A673 (cell line): ENCODE results near the gene IRF2.

Source experiments
- EZH2 ChIP-seq: fragments of 200-600 bp; sonication (generic); IDR thresholded peaks from 2 replicates; pipeline ENCODE4 v1.6.1; 2017; ENCODE audit warnings: borderline replicate concordance, low read depth, mild to moderate bottlenecking, mixed read lengths, antibody characterized with exemption, low read length; ENCODE audit not compliant: poor library complexity, severe bottlenecking
- TF ChIP-seq, protein P1 (sequence below): fragments of 300-800, 200-600 bp; sonication (generic); conservative IDR thresholded peaks from 2 replicates; pipeline ENCODE4 v1.5.1; 2017; ENCODE audit warnings: low read depth, mild to moderate bottlenecking, antibody characterized with exemption, low read length, moderate library complexity, mixed read lengths

DNA sequence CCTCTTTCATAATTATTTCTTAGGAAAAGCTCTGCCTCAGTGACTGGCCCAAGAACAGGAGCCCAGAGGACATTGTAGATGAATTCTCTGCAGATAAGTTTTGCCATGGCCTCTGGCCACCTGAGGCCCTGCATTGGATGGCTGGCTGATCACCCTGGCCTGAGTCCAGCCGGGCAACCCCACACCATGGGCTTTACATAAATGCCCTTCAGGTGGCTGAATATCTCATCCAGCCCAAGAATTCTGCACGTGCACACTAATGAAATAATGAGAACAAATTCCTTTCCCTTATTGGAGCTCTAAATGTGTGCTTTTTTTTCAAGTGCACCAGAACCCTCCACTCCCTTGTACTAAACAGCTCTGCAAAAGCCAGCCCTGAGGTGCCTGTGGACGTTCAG is 65.7 kb downstream of the IRF2 start:
- TF ChIP-seq, protein P1, sequence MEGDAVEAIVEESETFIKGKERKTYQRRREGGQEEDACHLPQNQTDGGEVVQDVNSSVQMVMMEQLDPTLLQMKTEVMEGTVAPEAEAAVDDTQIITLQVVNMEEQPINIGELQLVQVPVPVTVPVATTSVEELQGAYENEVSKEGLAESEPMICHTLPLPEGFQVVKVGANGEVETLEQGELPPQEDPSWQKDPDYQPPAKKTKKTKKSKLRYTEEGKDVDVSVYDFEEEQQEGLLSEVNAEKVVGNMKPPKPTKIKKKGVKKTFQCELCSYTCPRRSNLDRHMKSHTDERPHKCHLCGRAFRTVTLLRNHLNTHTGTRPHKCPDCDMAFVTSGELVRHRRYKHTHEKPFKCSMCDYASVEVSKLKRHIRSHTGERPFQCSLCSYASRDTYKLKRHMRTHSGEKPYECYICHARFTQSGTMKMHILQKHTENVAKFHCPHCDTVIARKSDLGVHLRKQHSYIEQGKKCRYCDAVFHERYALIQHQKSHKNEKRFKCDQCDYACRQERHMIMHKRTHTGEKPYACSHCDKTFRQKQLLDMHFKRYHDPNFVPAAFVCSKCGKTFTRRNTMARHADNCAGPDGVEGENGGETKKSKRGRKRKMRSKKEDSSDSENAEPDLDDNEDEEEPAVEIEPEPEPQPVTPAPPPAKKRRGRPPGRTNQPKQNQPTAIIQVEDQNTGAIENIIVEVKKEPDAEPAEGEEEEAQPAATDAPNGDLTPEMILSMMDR = no peak
- no peak for TF ChIP-seq EZH2
